Measurements from ENCODE around the gene KCNJ1. TPM values are rescaled to one million over a fixed set of nuclear protein-coding genes. Genes with fewer than 3 reads are reported as not detected.

KCNJ1 gene
- total RNA-seq, 1 donor from 2014 or later, result not detected

DNA sequence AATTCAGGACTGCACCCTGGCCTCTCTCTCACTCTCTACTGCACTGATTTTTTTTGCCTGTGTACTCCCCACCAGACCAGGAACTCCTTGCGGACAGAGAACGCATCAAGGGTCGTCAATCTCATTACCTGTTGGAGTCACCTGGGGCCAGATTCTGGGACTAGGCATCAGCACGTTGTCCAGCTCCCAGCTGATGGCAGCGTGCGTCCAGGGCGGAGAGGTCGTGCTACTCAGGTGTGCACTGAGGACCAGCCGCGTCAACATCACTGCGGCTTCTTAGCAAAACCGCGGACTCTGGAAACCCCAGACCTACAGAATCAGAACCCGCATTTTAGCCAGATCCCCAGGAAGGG lies 37.2 kb upstream of the KCNJ1 start:
- TF ChIP-seq, protein P1, sequence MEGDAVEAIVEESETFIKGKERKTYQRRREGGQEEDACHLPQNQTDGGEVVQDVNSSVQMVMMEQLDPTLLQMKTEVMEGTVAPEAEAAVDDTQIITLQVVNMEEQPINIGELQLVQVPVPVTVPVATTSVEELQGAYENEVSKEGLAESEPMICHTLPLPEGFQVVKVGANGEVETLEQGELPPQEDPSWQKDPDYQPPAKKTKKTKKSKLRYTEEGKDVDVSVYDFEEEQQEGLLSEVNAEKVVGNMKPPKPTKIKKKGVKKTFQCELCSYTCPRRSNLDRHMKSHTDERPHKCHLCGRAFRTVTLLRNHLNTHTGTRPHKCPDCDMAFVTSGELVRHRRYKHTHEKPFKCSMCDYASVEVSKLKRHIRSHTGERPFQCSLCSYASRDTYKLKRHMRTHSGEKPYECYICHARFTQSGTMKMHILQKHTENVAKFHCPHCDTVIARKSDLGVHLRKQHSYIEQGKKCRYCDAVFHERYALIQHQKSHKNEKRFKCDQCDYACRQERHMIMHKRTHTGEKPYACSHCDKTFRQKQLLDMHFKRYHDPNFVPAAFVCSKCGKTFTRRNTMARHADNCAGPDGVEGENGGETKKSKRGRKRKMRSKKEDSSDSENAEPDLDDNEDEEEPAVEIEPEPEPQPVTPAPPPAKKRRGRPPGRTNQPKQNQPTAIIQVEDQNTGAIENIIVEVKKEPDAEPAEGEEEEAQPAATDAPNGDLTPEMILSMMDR (IDR thresholded peaks at IDR 0.05; ENCODE audit: unreplicated experiment), result no peak
- Mint-ChIP-seq H3K9me3 (no peaks in the 10 kb centered on the region), H3K27ac (no peak overlapping the region), H3K4me3 (peak overlapping the region; percentile 66), H3K27me3 (ENCODE audit: low read depth) (peaks cover 76% of the 10 kb centered on the region), H3K36me3 (no peaks in the 10 kb centered on the region), H3K4me1 (peaks cover 34% of the 10 kb centered on the region)
- no peak for DNase-seq (ENCODE audit: low spot score in 2 of 2, unreplicated experiment in 2 of 2)

DNA sequence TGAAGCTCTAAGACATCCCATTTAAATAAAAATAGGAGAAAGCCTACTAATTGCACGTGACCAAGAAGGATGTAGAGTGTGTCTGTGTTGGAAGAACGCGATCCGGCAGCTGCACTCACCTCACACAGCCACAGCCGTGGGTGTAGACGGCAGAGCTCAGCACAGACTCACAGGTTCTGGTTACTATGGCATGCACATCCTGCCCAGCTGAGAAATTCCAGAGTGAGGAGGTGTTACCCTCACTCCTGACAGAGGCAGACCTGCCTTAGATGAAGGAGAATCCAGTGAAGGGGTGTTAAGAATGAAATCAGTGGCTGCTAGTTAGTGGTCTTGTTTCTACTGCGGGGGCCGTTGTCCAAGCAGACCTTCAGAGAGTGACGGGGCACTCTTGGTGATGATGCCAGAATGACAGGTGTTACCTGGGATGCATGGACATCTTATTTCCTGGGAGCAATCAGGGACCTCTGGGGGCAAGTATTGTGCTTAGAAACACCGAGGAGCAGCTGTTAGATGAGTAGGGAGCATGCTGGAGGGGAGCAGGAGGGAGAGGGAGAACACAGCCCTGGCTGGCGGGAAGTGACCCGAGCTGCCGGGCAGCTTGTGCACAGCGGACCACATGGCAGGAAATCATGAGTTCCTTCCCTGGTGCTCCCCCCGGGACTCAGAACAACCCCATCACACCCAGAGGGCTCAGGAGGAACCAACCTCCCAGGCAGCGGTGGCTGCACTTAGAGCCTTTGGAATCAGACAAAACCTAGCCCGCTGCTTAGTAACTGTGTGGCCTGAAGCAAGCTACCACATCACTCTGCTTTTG lies 36.4 kb upstream of the KCNJ1 start:
- peaks cover 77% of the 10 kb centered on the region for H3K27me3 Mint-ChIP-seq (ENCODE audit: low read depth)
- H3K36me3 Mint-ChIP-seq, result no peaks in the 10 kb centered on the region
- H3K27ac Mint-ChIP-seq, result no peak overlapping the region
- no peaks in the 10 kb centered on the region for H3K9me3 Mint-ChIP-seq
- DNase-seq (ENCODE audit: low spot score in 2 of 2, unreplicated experiment in 2 of 2), result no peak
- peaks cover 31% of the 10 kb centered on the region for H3K4me1 Mint-ChIP-seq
- TF ChIP-seq, protein P1 (IDR thresholded peaks at IDR 0.05; ENCODE audit: unreplicated experiment), result no peak
- no peak overlapping the region for H3K4me3 Mint-ChIP-seq

DNA sequence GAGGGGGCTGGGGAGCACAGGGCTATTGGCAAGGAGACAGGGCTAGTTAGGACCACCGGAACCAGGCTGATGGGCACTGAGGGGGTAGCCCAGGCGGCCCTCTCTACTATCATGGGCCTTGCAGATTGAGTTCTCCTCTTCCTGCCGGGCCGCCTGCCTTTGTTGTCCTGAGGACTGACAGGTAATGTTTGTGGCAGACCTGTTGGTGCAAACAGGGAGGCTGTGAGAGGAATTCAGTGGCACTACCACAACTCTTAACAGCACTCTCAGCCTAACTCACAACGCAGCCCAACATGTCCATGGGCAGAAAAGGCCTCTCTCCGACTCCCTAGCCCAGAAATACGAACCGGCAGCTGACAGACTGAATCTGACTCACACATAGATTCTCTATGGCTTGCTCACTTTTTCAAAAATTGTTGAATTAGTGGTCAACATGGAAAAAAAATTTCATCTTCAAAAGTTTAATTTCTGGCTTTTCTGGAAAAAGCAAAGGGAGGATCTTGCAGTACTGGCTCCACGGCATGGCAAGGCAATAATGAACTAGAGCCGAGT lies 35.5 kb upstream of the KCNJ1 start:
- no peak for DNase-seq (ENCODE audit: low spot score in 2 of 2, unreplicated experiment in 2 of 2)
- Mint-ChIP-seq H3K4me1 (peaks cover 30% of the 10 kb centered on the region), H3K36me3 (no peaks in the 10 kb centered on the region), H3K4me3 (no peak overlapping the region), H3K27me3 (ENCODE audit: low read depth) (peaks cover 80% of the 10 kb centered on the region), H3K9me3 (no peaks in the 10 kb centered on the region), H3K27ac (no peak overlapping the region)
- TF ChIP-seq, protein P1 (IDR thresholded peaks at IDR 0.05; ENCODE audit: unreplicated experiment), result no peak

DNA sequence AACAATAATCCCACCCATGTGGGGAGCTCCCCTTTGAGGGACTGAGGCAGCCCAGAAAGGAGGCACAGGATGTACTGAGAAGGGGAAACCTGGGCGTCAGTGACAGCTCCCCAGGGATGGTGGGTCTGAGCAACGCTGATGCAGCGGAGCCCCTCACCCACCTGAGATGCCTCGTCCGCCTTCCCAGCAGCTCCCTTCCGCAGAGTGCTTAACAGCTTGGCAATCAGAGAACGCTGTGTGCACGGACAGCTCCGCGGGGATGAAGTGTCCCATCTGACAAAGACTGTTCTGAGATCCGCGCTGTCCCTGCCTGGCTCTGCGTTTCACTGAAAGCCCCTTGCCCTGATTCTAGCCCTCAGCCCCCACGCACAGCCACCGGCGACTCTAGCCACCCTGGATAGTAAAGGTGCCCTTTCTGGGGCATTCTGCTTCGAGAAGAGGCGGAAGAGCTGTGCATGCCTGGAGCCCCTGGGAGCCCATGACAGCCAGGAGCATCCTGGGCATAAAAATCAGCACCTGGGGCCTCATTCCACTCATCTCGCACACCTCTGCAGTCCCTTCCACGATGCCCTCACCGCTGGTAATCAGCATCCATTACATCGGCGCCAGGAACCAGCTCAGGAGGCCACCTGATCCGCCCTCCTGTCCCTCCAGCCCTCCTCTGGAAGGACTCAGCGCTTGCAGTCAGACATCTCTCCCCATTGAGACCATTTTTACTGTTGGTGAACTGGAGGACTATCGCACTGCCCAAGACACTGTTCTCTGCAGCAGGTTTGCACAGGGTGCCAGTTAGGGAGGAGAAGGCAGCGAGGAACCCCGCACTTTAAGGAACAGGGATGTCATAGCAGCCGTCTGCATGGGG lies 34.8 kb upstream of the KCNJ1 start:
- Mint-ChIP-seq H3K27me3 (ENCODE audit: low read depth) (peaks cover 74% of the 10 kb centered on the region), H3K36me3 (no peaks in the 10 kb centered on the region), H3K4me3 (no peak overlapping the region), H3K4me1 (peaks cover 30% of the 10 kb centered on the region), H3K9me3 (no peaks in the 10 kb centered on the region), H3K27ac (no peak overlapping the region)
- TF ChIP-seq, protein P1 (IDR thresholded peaks at IDR 0.05; ENCODE audit: unreplicated experiment), result no peak
- DNase-seq (ENCODE audit: low spot score in 2 of 2, unreplicated experiment in 2 of 2), result no peak

DNA sequence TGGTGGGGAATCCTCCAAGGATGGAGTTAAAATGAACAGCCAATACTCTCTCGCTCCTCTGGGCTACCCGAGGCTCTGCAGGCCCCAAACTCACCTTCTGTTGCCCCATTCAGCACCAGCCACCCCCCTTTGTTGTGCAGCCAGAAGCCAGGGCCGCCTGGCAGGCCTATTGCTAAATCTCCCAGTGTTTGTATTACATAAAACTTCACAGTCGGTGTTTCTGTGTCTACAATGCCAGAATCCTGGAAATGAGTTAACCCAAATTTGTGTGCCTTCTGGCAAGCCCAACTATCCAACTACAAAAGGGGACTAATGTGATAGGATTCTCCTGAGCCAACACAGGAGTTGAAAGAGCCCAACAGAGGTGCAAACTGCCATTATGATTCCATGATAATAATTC lies 33.4 kb upstream of the KCNJ1 start:
- H3K36me3 Mint-ChIP-seq, result no peaks in the 10 kb centered on the region
- TF ChIP-seq, protein P1 (IDR thresholded peaks at IDR 0.05; ENCODE audit: unreplicated experiment), result no peak
- no peak overlapping the region for H3K27ac Mint-ChIP-seq
- H3K4me1 Mint-ChIP-seq, result peaks cover 27% of the 10 kb centered on the region
- no peak for DNase-seq (ENCODE audit: low spot score in 2 of 2, unreplicated experiment in 2 of 2)
- no peak overlapping the region for H3K4me3 Mint-ChIP-seq
- no peaks in the 10 kb centered on the region for H3K9me3 Mint-ChIP-seq
- peaks cover 63% of the 10 kb centered on the region for H3K27me3 Mint-ChIP-seq (ENCODE audit: low read depth)
